Right lobe of liver (tissue), 4 donors: ENCODE measurements around the gene FCRLA.

Experiments
- CTCF ChIP-seq, 4 donors: fragments of 200-600 bp in 3 of 4; fragments of 450-650 bp in 1 of 4; IDR thresholded peaks; one replicate each; pipeline versions ENCODE4 v1.5.1 to v1.8.0; 2016 to 2022; ENCODE audit warnings: antibody characterized with exemption in 4 of 4, mild to moderate bottlenecking in 2 of 4
- POLR2A ChIP-seq: fragments of 450-650 bp; IDR thresholded peaks from one replicate; pipeline ENCODE4 v1.6.1; 2017; ENCODE audit warnings: antibody characterized with exemption, mild to moderate bottlenecking
- donor health status: DM: no; HTN: no; CAD: no.
- donor health status: DM: no; HTN: no; CAD: no.
- donor health status: DM: no; HTN: yes; CAD: no.

DNA sequence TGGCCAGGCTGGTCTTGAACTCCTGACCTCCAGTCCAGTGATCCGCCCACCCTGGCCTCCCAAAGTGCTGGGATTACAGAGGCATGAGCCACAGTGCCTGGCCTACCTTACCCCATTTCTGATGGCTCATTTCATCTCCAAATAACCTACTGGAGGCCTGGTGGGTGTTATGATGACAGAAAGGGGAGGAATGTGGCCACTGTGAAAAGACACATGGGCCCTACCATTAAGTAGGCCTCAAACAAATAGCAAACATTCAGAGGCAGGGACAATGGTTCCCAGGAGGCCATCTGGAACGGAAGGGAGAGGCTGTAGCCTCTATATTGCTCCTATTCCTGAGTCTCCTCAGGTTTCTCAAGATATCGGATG, 932 bp upstream of the FCRLA start:
- no peak for TF ChIP-seq CTCF (IDR thresholded peaks at IDR 0.05)
- no peak for TF ChIP-seq POLR2A
